ENCODE results near the gene OLAH.

GRCh38 chr10:15084502-15084922, 40.8 kb downstream of the OLAH start:
- TF ChIP-seq CTCF (conservative IDR thresholded peaks at IDR 0.05; ENCODE audit: low read depth, low read length) = 0 out of 2 replicates have a peak, but pooled peaks have one; percentile 24
- no peak for TF ChIP-seq EZH2 (IDR thresholded peaks at IDR 0.05; ENCODE audit: low read length, unreplicated experiment)
- no peak for TF ChIP-seq EZH2phosphoT487 (IDR thresholded peaks at IDR 0.05; ENCODE audit: borderline replicate concordance, low read length)

Data from PC-3 (cell line).